Fibroblast of the aortic adventitia (primary cell): ENCODE results near the gene APEX1. TPM values are rescaled to one million over a fixed set of nuclear protein-coding genes. Genes with fewer than 3 reads are reported as not detected.

Experiments used
- DNase-seq: peaks from one replicate; pipeline ENCODE4 v3.0.0-alpha.2; 2010; ENCODE audit warnings: low read depth
- H3K4me3 ChIP-seq: 2 replicates; pipeline ENCODE4 v1.5.1; 2011; ENCODE audit warnings: low read depth, mild to moderate bottlenecking, control low read depth, low read length, moderate library complexity
- CTCF ChIP-seq: IDR thresholded peaks from 2 replicates; pipeline ENCODE4 v1.5.1; 2011; ENCODE audit warnings: mild to moderate bottlenecking, low read length, control low read depth, inconsistent platforms; ENCODE audit not compliant: insufficient read depth
- total RNA-seq: library from RNA; depleted of rRNA; stranded (reverse); fragments of >200 nt; gene quantifications from 2 replicates; pipeline ENCODE4 v1.2.3, GENCODE V29; 2012; ENCODE audit warnings: low replicate concordance

The APEX1 gene
- total RNA-seq, 1 donor = 58.8 TPM

- DNase-seq = no peak
- H3K4me3 ChIP-seq = no peak overlapping the region
- TF ChIP-seq CTCF = no peak
Observed at GRCh38 chr14:20416223-20416622, 38.8 kb upstream of the APEX1 start.

- H3K4me3 ChIP-seq = no peak overlapping the region
- no peak for DNase-seq
- no peak for TF ChIP-seq CTCF
Observed at GRCh38 chr14:20417250-20418186, 37.5 kb upstream of the APEX1 start.

GRCh38 chr14:20418501-20418909 lies 36.5 kb upstream of the APEX1 start:
- no peak for DNase-seq
- H3K4me3 ChIP-seq = no peak overlapping the region
- no peak for TF ChIP-seq CTCF

GRCh38 chr14:20419419-20419818 lies 35.6 kb upstream of the APEX1 start:
- no peak overlapping the region for H3K4me3 ChIP-seq
- DNase-seq = no peak
- TF ChIP-seq CTCF = no peak

- no peak for DNase-seq
- TF ChIP-seq CTCF = no peak
- no peak overlapping the region for H3K4me3 ChIP-seq
Observed at GRCh38 chr14:20421267-20421666, 33.8 kb upstream of the APEX1 start.

GRCh38 chr14:20422886-20423285 lies 32.1 kb upstream of the APEX1 start:
- no peak overlapping the region for H3K4me3 ChIP-seq
- TF ChIP-seq CTCF = no peak
- no peak for DNase-seq
